MCF 10A (cell line): Measurements from ENCODE around the gene CSTA. TPM values are rescaled to one million over a fixed set of nuclear protein-coding genes. Genes with fewer than 3 reads are reported as not detected.

Experiments
- BruUV-seq: library from RNA; stranded (reverse); fragments of 400-500 nt; replicated peaks from 2 replicates; lab custom pipeline; 2021; lab: Mats Ljungman, UMichigan
- CTCF ChIA-PET: fragments of 300-600 bp; sonication (Branson Sonifier 250); formaldehyde crosslinking; extraction: SDS; loops from one replicate; lab custom pipeline; 2021; ENCODE audit warnings: antibody characterized with exemption, inconsistent platforms; lab: Yijun Ruan, JAX
- POLR2A ChIA-PET: fragments of 300-600, 350-650 bp; sonication (Branson Sonifier 250); formaldehyde crosslinking; extraction: SDS; loops from one replicate; lab custom pipeline; 2020; ENCODE audit warnings: antibody characterized with exemption, inconsistent platforms; lab: Yijun Ruan, JAX
- DNase-seq: peaks from one replicate; pipeline ENCODE4 v3.0.0-alpha.2; 2018; ENCODE audit not compliant: unreplicated experiment
- H3K27ac Mint-ChIP-seq: one replicate; pipeline ENCODE4 v1.8.0; 2022; ENCODE audit warnings: mild to moderate bottlenecking, low read depth, mixed read lengths; ENCODE audit not compliant: unreplicated experiment
- H3K27me3 Mint-ChIP-seq: one replicate; pipeline ENCODE4 v1.8.0; 2022; ENCODE audit warnings: mixed read lengths; ENCODE audit not compliant: insufficient read depth, unreplicated experiment
- H3K36me3 Mint-ChIP-seq: one replicate; pipeline ENCODE4 v1.8.0; 2022; ENCODE audit warnings: mild to moderate bottlenecking, moderate library complexity, mixed read lengths; ENCODE audit not compliant: insufficient read depth, unreplicated experiment
- H3K4me1 Mint-ChIP-seq: one replicate; pipeline ENCODE4 v1.8.0; 2022; ENCODE audit warnings: mixed read lengths; ENCODE audit not compliant: insufficient read depth, unreplicated experiment
- H3K4me3 Mint-ChIP-seq: one replicate; pipeline ENCODE4 v1.8.0; 2022; ENCODE audit warnings: mild to moderate bottlenecking, moderate library complexity, mixed read lengths; ENCODE audit not compliant: unreplicated experiment
- H3K9me3 Mint-ChIP-seq: one replicate; pipeline ENCODE4 v1.8.0; 2022; ENCODE audit warnings: mixed read lengths; ENCODE audit not compliant: unreplicated experiment
- CTCF ChIP-seq: fragments of 200-600 bp; IDR thresholded peaks from one replicate; pipeline ENCODE4 v1.8.0; 2022; ENCODE audit warnings: antibody characterized with exemption, mild to moderate bottlenecking; ENCODE audit not compliant: unreplicated experiment
- intact Hi-C: fragments of 100-400 bp; cut with micrococcal nuclease; formaldehyde crosslinking; loops from 2 replicates; pipeline ENCODE4 v1.14.1; 2022
- total RNA-seq: library from RNA; stranded (reverse); gene quantifications from 2 replicates; pipeline ENCODE4 v1.2.3, GENCODE V29; 2022

The CSTA gene
- total RNA-seq, 1 experiment from 2014 or later, result 133 TPM

GRCh38 chr3:122387709-122388108, 62.7 kb downstream of the CSTA start:
- intact Hi-C loops, result no loop called here
- Mint-ChIP-seq H3K27me3 (no peaks in the 10 kb centered on the region), H3K9me3 (no peaks in the 10 kb centered on the region), H3K4me3 (no peak overlapping the region), H3K4me1 (peaks cover 6% of the 10 kb centered on the region), H3K27ac (no peak overlapping the region), H3K36me3 (no peaks in the 10 kb centered on the region)
- BruUV-seq, result no TSS peak
- POLR2A ChIA-PET, result no interaction called here
- no peak for DNase-seq
- no peak for TF ChIP-seq CTCF
- CTCF ChIA-PET, result no interaction called here

GRCh38 chr3:122389197-122389596, 64.1 kb downstream of the CSTA start:
- H3K4me3 Mint-ChIP-seq, result no peak overlapping the region
- TF ChIP-seq CTCF, result no peak
- no TSS peak for BruUV-seq
- H3K36me3 Mint-ChIP-seq, result no peaks in the 10 kb centered on the region
- peaks cover 17% of the 10 kb centered on the region for H3K4me1 Mint-ChIP-seq
- ChIA-PET POLR2A (interaction anchor here (0.6 to 6.4 kb wide), 3 partner anchors 18 to 407 kb away, joined by 3 to 68 read pairs (median 3); partner anchors contain the start of gene WDR5B), CTCF (interaction anchor here (0.6 to 3.2 kb wide), 4 partner anchors 23 to 933 kb away, joined by 3 to 13 read pairs (median 6); no protein-coding TSS in a partner anchor)
- DNase-seq, result no peak
- intact Hi-C loops, result no loop called here
- H3K27ac Mint-ChIP-seq, result no peak overlapping the region
- H3K9me3 Mint-ChIP-seq, result no peaks in the 10 kb centered on the region
- no peaks in the 10 kb centered on the region for H3K27me3 Mint-ChIP-seq

- H3K9me3 Mint-ChIP-seq, result no peaks in the 10 kb centered on the region
- no peaks in the 10 kb centered on the region for H3K36me3 Mint-ChIP-seq
- no peaks in the 10 kb centered on the region for H3K27me3 Mint-ChIP-seq
- H3K4me1 Mint-ChIP-seq, result peaks cover 24% of the 10 kb centered on the region
- no peak overlapping the region for H3K4me3 Mint-ChIP-seq
- CTCF ChIA-PET, result interaction anchor here (0.5 to 3.2 kb wide), 7 partner anchors 9 to 290 kb away, joined by 3 to 13 read pairs (median 5); no protein-coding TSS in a partner anchor
- TF ChIP-seq CTCF, result no peak
- intact Hi-C loops, result loop anchor here (5.0 kb wide), 1 partner anchor 172 kb away; the partner anchor contains the start of genes DTX3L and PARP9
- POLR2A ChIA-PET, result interaction anchor here (1.1 to 6.4 kb wide), 2 partner anchors 18 to 26 kb away, joined by 3 to 68 read pairs; partner anchors contain the start of gene WDR5B
- H3K27ac Mint-ChIP-seq, result no peak overlapping the region
- BruUV-seq, result no TSS peak
- DNase-seq, result no peak
Measured at GRCh38 chr3:122389892-122390291, 64.8 kb downstream of the CSTA start.

- no peak for DNase-seq
- no peak for TF ChIP-seq CTCF
- intact Hi-C loops, result loop anchor here (5.0 kb wide), 1 partner anchor 172 kb away; the partner anchor contains the start of genes DTX3L and PARP9
- H3K4me3 Mint-ChIP-seq, result no peak overlapping the region
- no TSS peak for BruUV-seq
- no peaks in the 10 kb centered on the region for H3K36me3 Mint-ChIP-seq
- ChIA-PET CTCF (interaction anchor here (0.5 to 3.2 kb wide), 8 partner anchors 13 to 1897 kb away, joined by 3 to 13 read pairs (median 4); no protein-coding TSS in a partner anchor), POLR2A (interaction anchor here (1.1 to 6.4 kb wide), 3 partner anchors 7 to 25 kb away, joined by 3 to 68 read pairs (median 58); partner anchors contain the start of genes FAM162A, MIX23 and WDR5B)
- no peak overlapping the region for H3K27ac Mint-ChIP-seq
- H3K27me3 Mint-ChIP-seq, result no peaks in the 10 kb centered on the region
- H3K9me3 Mint-ChIP-seq, result no peaks in the 10 kb centered on the region
- H3K4me1 Mint-ChIP-seq, result peaks cover 27% of the 10 kb centered on the region
Measured at GRCh38 chr3:122390665-122391064, 65.6 kb downstream of the CSTA start.

Other genes with a start within 250 kb of the CSTA start
- gene CASR, start 141.6 kb upstream of the CSTA start, total RNA-seq, result not detected in 2 replicates
- gene MIX23, start 58.0 kb downstream of the CSTA start, total RNA-seq, result 78.2 and 94.4 TPM in 2 replicates
- gene FAM162A, start 58.9 kb downstream of the CSTA start, total RNA-seq, result 50.6 and 59.1 TPM in 2 replicates
- 10.0 and 11.0 TPM in 2 replicates for gene WDR5B, start 90.8 kb downstream of the CSTA start, total RNA-seq
- 101 and 104 TPM in 2 replicates for gene KPNA1, start 189.7 kb downstream of the CSTA start, total RNA-seq
- 6.3 and 11.9 TPM in 2 replicates for gene PARP9, start 239.1 kb downstream of the CSTA start, total RNA-seq
- gene DTX3L, start 239.1 kb downstream of the CSTA start, total RNA-seq, result 19.0 and 19.1 TPM in 2 replicates